ENCODE results near the gene CHAF1B.
"Not testable (repeated sequence)": the region's sequence is repeated elsewhere in the genome, so short reads cannot be mapped to it uniquely, and the experiment has no call there.

CHAF1B gene

GRCh38 chr21:36396325-36396724 is 11.1 kb downstream of the CHAF1B start:
- H2AFZ ChIP-seq (ENCODE audit: low read depth, low read length) = no peak overlapping the region
- H3K4me3 ChIP-seq (ENCODE audit: low read depth in 1 of 2, low read length in 2 of 2) = no peak overlapping the region
- H3K4me1 ChIP-seq (ENCODE audit: insufficient read depth, low read length) = no peaks in the 10 kb centered on the region
- H3K79me2 ChIP-seq (ENCODE audit: insufficient read depth, low read length) = no peaks in the 10 kb centered on the region
- DNase-seq (no peak), ATAC-seq (ENCODE audit: insufficient read depth, low read depth) (no peak)
- peaks cover 3% of the 10 kb centered on the region for H3K9me3 ChIP-seq (ENCODE audit: insufficient read depth, low read length, severe bottlenecking)
- H3K9ac ChIP-seq (ENCODE audit: low read depth, low read length) = no peak overlapping the region
- TF ChIP-seq CTCF (IDR thresholded peaks at IDR 0.05; ENCODE audit: borderline replicate concordance, extremely low read depth, low read length, poor library complexity, severe bottlenecking) (no peak), EZH2 (IDR thresholded peaks at IDR 0.05; ENCODE audit: borderline replicate concordance, low read depth, low read length, severe bottlenecking) (no peak)
- no peaks in the 10 kb centered on the region for H3K27me3 ChIP-seq (ENCODE audit: insufficient read depth, low read length, poor library complexity)
- H3K4me2 ChIP-seq (ENCODE audit: insufficient read depth, low read length) = no peak overlapping the region
- H3K27ac ChIP-seq (ENCODE audit: low read length) = no peak overlapping the region
- no peaks in the 10 kb centered on the region for H4K20me1 ChIP-seq (ENCODE audit: insufficient read depth, low read length)
- H3K36me3 ChIP-seq (ENCODE audit: insufficient read depth, low read length) = peaks cover 78% of the 10 kb centered on the region

- no peak overlapping the region for H3K27ac ChIP-seq (ENCODE audit: low read length)
- H3K9ac ChIP-seq (ENCODE audit: low read depth, low read length) = no peak overlapping the region
- H4K20me1 ChIP-seq (ENCODE audit: insufficient read depth, low read length) = no peaks in the 10 kb centered on the region
- DNase-seq = no peak
- no peak overlapping the region for H3K4me2 ChIP-seq (ENCODE audit: insufficient read depth, low read length)
- no peaks in the 10 kb centered on the region for H3K9me3 ChIP-seq (ENCODE audit: insufficient read depth, low read length, severe bottlenecking)
- no peaks in the 10 kb centered on the region for H3K27me3 ChIP-seq (ENCODE audit: insufficient read depth, low read length, poor library complexity)
- no peaks in the 10 kb centered on the region for H3K79me2 ChIP-seq (ENCODE audit: insufficient read depth, low read length)
- no peak overlapping the region for H3K4me3 ChIP-seq (ENCODE audit: low read depth in 1 of 2, low read length in 2 of 2)
- no peak for TF ChIP-seq CTCF (IDR thresholded peaks at IDR 0.05; ENCODE audit: borderline replicate concordance, extremely low read depth, low read length, poor library complexity, severe bottlenecking)
- TF ChIP-seq EZH2 (IDR thresholded peaks at IDR 0.05; ENCODE audit: borderline replicate concordance, low read depth, low read length, severe bottlenecking) = no peak
- no peak overlapping the region for H2AFZ ChIP-seq (ENCODE audit: low read depth, low read length)
- no peaks in the 10 kb centered on the region for H3K4me1 ChIP-seq (ENCODE audit: insufficient read depth, low read length)
- ATAC-seq (ENCODE audit: insufficient read depth, low read depth) = peak; percentile 42; the same call in 1 of the 3 replicates
- peaks cover 77% of the 10 kb centered on the region for H3K36me3 ChIP-seq (ENCODE audit: insufficient read depth, low read length)
These were observed 11.8 kb downstream of the CHAF1B start for GRCh38 chr21:36396971-36397370.

GRCh38 chr21:36397606-36398005 is 12.4 kb downstream of the CHAF1B start:
- no peak overlapping the region for H2AFZ ChIP-seq (ENCODE audit: low read depth, low read length)
- H3K4me1 ChIP-seq (ENCODE audit: insufficient read depth, low read length) = no peaks in the 10 kb centered on the region
- H3K4me3 ChIP-seq (ENCODE audit: low read depth in 1 of 2, low read length in 2 of 2) = no peak overlapping the region
- no peak overlapping the region for H3K4me2 ChIP-seq (ENCODE audit: insufficient read depth, low read length)
- no peak for DNase-seq
- TF ChIP-seq CTCF (IDR thresholded peaks at IDR 0.05; ENCODE audit: borderline replicate concordance, extremely low read depth, low read length, poor library complexity, severe bottlenecking) = no peak
- no peak for TF ChIP-seq EZH2 (IDR thresholded peaks at IDR 0.05; ENCODE audit: borderline replicate concordance, low read depth, low read length, severe bottlenecking)
- H3K27me3 ChIP-seq (ENCODE audit: insufficient read depth, low read length, poor library complexity) = no peaks in the 10 kb centered on the region
- H4K20me1 ChIP-seq (ENCODE audit: insufficient read depth, low read length) = no peaks in the 10 kb centered on the region
- H3K79me2 ChIP-seq (ENCODE audit: insufficient read depth, low read length) = no peaks in the 10 kb centered on the region
- no peaks in the 10 kb centered on the region for H3K9me3 ChIP-seq (ENCODE audit: insufficient read depth, low read length, severe bottlenecking)
- H3K27ac ChIP-seq (ENCODE audit: low read length) = no peak overlapping the region
- ATAC-seq (ENCODE audit: insufficient read depth, low read depth) = no peak
- peaks cover 81% of the 10 kb centered on the region for H3K36me3 ChIP-seq (ENCODE audit: insufficient read depth, low read length)
- H3K9ac ChIP-seq (ENCODE audit: low read depth, low read length) = no peak overlapping the region

GRCh38 chr21:36399736-36400135 is 14.5 kb downstream of the CHAF1B start:
- not testable (repeated sequence) for ATAC-seq (ENCODE audit: insufficient read depth, low read depth); H4K20me1 ChIP-seq (ENCODE audit: insufficient read depth, low read length); H3K4me3 ChIP-seq (ENCODE audit: low read depth in 1 of 2, low read length in 2 of 2); H3K79me2 ChIP-seq (ENCODE audit: insufficient read depth, low read length); H3K27me3 ChIP-seq (ENCODE audit: insufficient read depth, low read length, poor library complexity); H3K4me2 ChIP-seq (ENCODE audit: insufficient read depth, low read length); H3K9ac ChIP-seq (ENCODE audit: low read depth, low read length); DNase-seq; H3K9me3 ChIP-seq (ENCODE audit: insufficient read depth, low read length, severe bottlenecking); H2AFZ ChIP-seq (ENCODE audit: low read depth, low read length); H3K27ac ChIP-seq (ENCODE audit: low read length); H3K4me1 ChIP-seq (ENCODE audit: insufficient read depth, low read length)
- H3K36me3 ChIP-seq (ENCODE audit: insufficient read depth, low read length) = peaks cover 77% of the 10 kb centered on the region
